GM19099 (cell line): ENCODE measurements around the gene DPYSL5.

ENCODE experiments used
- POLR2A ChIP-seq: IDR thresholded peaks from 3 replicates; pipeline ENCODE4 v1.6.1; 2011; ENCODE audit warnings: low read depth; ENCODE audit not compliant: insufficient read length; ENCODE audit errors: extremely low read depth

Gene DPYSL5

GRCh38 chr2:26880910-26881435 is 33.0 kb downstream of the DPYSL5 start:
- TF ChIP-seq POLR2A, result no peak

GRCh38 chr2:26883956-26884355 is 36.0 kb downstream of the DPYSL5 start:
- TF ChIP-seq POLR2A, result no peak

- TF ChIP-seq POLR2A, result no peak
Measured at GRCh38 chr2:26884486-26884885, 36.6 kb downstream of the DPYSL5 start.

GRCh38 chr2:26885651-26886329 is 37.9 kb downstream of the DPYSL5 start:
- no peak for TF ChIP-seq POLR2A

DNA sequence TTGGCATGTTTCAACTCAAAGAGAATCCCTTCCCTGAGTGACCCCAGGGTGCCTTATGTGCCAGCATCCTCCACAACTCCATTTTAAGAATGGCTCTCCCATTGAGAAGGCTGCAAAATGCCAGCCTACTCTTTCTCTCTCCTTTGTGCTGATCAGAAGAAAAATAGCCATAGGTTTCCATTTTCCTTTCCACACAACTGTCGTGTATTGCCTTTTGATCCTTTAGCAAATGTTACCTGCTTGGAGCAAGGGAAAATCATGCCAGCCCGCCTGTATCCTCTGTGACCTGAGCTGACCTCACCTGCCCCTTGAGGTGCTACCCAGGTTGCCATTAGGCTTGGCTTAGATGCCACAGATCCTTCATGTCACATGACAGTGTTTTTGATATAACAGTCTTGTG is 38.8 kb downstream of the DPYSL5 start:
- no peak for TF ChIP-seq POLR2A

- no peak for TF ChIP-seq POLR2A
Measured at GRCh38 chr2:26887151-26887550, 39.2 kb downstream of the DPYSL5 start.

DNA sequence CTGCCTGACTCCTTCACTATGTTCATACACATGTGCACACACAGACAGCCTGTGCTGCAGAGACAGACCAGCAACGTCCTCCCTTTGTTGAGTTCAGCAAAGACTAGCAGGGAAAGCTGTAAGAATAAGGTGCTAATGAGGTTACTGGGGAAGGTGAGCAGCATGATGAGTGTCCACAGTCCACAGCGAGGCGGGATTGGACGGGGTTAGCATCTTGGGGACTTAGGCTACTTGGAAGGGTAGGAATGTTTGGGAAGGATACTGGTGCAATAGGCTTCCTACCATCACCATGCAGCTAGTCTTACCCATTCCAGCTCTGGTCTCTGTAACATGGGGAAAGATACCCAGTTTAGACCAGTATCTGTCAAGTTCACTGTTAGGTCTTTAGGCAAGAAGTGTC is 41.9 kb downstream of the DPYSL5 start:
- no peak for TF ChIP-seq POLR2A

- no peak for TF ChIP-seq POLR2A
Measured at GRCh38 chr2:26890341-26891000, 42.5 kb downstream of the DPYSL5 start.

DNA sequence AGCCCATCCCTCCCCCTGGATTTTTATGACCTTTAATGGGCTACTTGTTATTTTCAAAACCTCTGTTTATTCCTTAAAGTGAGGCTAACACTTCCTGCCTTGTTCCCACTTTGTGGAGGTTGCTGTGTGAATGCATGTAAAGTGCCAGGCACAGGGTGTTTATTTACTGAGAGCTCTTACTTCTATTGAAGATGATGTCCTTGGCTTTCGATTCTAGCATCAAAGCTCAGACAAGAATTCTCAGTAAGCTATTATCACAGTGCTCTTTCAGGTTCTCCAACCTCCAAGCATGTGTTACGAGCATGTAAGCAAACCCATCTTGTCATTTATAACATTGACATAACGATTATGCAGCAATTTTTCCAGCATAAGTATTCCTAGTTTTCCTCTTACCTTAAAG is 44.2 kb downstream of the DPYSL5 start:
- TF ChIP-seq POLR2A, result no peak

- no peak for TF ChIP-seq POLR2A
Measured at GRCh38 chr2:26892922-26893524, 45.1 kb downstream of the DPYSL5 start.

DNA sequence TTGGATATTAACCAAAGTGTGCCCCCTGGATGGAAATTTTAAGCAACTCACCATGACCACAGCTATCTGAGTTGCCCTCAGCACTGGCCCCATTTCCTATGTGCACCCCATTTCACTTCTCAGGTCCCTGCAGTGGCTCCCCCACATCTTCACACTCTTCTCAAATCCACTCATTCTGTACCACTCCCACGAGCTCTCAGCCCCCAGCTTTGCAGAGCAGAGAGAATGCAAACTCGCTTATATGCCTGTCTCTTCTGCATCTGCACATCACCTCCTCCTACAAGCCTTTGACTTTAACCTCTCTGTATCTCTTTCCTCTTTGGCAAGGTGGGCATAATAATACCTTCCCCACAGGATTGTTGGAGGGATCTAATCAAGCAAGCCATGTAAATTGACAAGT is 46.2 kb downstream of the DPYSL5 start:
- no peak for TF ChIP-seq POLR2A

GRCh38 chr2:26897807-26898479 is 50.0 kb downstream of the DPYSL5 start:
- no peak for TF ChIP-seq POLR2A

DNA sequence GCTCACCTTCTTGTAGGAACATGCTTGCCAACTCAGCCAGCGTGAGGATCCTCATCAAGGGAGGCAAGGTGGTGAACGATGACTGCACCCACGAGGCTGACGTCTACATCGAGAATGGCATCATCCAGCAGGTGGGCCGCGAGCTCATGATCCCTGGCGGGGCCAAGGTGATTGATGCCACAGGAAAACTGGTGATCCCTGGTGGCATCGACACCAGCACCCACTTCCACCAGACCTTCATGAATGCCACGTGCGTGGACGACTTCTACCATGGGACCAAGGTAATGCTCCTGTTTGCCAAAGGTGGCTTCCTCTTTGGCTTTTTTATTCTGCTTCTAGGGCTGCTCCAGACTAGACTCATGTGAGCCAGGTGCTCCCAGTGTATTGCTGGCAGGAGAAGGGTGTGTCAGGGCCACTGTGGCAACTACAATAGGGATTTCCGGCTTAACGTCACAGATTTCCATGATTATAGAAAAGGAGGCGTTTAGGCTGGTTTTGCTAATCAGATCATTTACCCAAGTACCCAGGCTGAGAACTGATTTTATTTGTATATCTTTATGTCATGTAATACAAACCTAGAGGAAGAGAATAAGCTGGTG is 50.6 kb downstream of the DPYSL5 start:
- no peak for TF ChIP-seq POLR2A

DNA sequence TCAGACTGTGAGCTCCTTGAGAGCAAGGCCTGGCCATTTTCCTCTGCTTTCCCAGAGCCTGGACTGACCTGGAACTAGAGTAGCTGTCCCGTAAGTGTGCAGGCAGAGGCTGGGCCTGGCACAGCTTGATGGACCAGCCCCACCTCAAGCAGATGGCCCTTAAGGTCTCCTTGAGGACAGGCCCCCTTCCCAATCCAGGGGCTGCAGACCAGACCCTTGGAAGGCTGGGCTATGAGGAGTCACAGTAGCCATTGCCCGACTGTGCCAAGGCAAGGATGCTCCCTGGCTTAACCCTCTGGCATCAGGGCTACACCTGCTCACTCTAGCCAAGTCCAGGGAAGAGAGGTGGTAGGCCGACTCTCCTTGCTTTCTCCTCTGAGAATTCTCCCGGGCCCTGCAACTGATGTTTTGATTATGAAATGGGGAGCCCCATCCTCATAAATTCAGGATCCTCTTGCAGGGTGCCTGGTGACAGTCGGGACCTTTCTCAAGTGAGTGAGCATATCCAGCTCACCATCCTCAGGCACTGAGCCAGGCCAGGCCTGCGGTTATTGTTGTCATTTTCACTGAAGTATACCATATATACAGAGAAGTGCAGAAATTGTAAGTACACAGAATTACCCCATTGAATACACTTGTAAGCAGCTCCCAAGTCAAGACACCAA is 51.7 kb downstream of the DPYSL5 start:
- no peak for TF ChIP-seq POLR2A
